HTERT RPE-1 (cell line): ENCODE data around the gene PDAP1.
"Not testable (repeated sequence)": the region's sequence is repeated elsewhere in the genome, so short reads cannot be mapped to it uniquely, and the experiment has no call there.

ENCODE experiments used
- in situ Hi-C: fragments of 300-500 bp; cut with MboI; formaldehyde crosslinking; loops from 4 replicates; pipeline ENCODE4 v1.14.3; 2020; ENCODE audit warnings: low sequenced_read_pairs

Gene PDAP1

GRCh38 chr7:99408379-99409191 lies at the start of gene PDAP1, which contains the start of gene BUD31:
Gene PDAP1, minus strand, starts transcription at chr7:99408597. Its CDS starts 49 bp downstream, at chr7:99408548.
Gene BUD31, plus strand, starts transcription at chr7:99408969. Its CDS starts 2,124 bp downstream, at chr7:99411093.
- in situ Hi-C loops = no loop called here

GRCh38 chr7:99457650-99458493 lies 49.5 kb upstream of the PDAP1 start:
- in situ Hi-C loops = no loop called here

GRCh38 chr7:99457050-99457649 lies 48.8 kb upstream of the PDAP1 start:
- in situ Hi-C loops = no loop called here

GRCh38 chr7:99456288-99456687 lies 47.9 kb upstream of the PDAP1 start:
- in situ Hi-C loops = no loop called here

- in situ Hi-C loops = no loop called here
Observed at GRCh38 chr7:99455874-99456273, 47.5 kb upstream of the PDAP1 start.

- in situ Hi-C loops = no loop called here
Observed at GRCh38 chr7:99453105-99453504, 44.7 kb upstream of the PDAP1 start.

GRCh38 chr7:99452541-99452940 lies 44.1 kb upstream of the PDAP1 start:
- in situ Hi-C loops = no loop called here

GRCh38 chr7:99451936-99452335 lies 43.5 kb upstream of the PDAP1 start:
- in situ Hi-C loops = no loop called here

- in situ Hi-C loops = no loop called here
Observed at GRCh38 chr7:99449326-99449725, 40.9 kb upstream of the PDAP1 start.

- in situ Hi-C loops = no loop called here
Observed at GRCh38 chr7:99448855-99449254, 40.5 kb upstream of the PDAP1 start.

- in situ Hi-C loops = no loop called here
Observed at GRCh38 chr7:99447943-99448342, 39.5 kb upstream of the PDAP1 start.

GRCh38 chr7:99446096-99446495 lies 37.7 kb upstream of the PDAP1 start:
- in situ Hi-C loops = no loop called here

- in situ Hi-C loops = no loop called here
Observed at GRCh38 chr7:99440195-99440594, 31.8 kb upstream of the PDAP1 start.

- in situ Hi-C loops = no loop called here
Observed at GRCh38 chr7:99438573-99439480, 30.4 kb upstream of the PDAP1 start, which contains the start of the genes CPSF4 and PTCD1. Gene CPSF4, plus strand, starts transcription at chr7:99438943. Its CDS starts 140 bp downstream, at chr7:99439083. Gene PTCD1, minus strand, starts transcription at chr7:99438798. Its CDS starts 3,556 bp downstream, at chr7:99435242.

- in situ Hi-C loops = no loop called here
Observed at GRCh38 chr7:99437946-99438572, 29.7 kb upstream of the PDAP1 start.

GRCh38 chr7:99433158-99433557 lies 24.8 kb upstream of the PDAP1 start:
- in situ Hi-C loops = no loop called here

GRCh38 chr7:99431756-99432540 lies 23.6 kb upstream of the PDAP1 start:
- in situ Hi-C loops = not testable (repeated sequence)

- in situ Hi-C loops = no loop called here
Observed at GRCh38 chr7:99429756-99430155, 21.4 kb upstream of the PDAP1 start.
